Activated naive CD4-positive, alpha-beta T cell treated with anti-CD3 and anti-CD28 coated beads for 36 hours (primary cell): ENCODE measurements around the gene UQCC2. TPM values are rescaled to one million over a fixed set of nuclear protein-coding genes. Genes with fewer than 3 reads are reported as not detected.
A peak's percentile ranks its signal among the peaks of the same experiment; 100 is the strongest.

ENCODE experiments used
- CTCF ChIA-PET: fragments of 350-600 bp; sonication (Branson Sonifier 250); formaldehyde crosslinking; loops from one replicate; lab custom pipeline; 2021; ENCODE audit warnings: antibody characterized with exemption; lab: Charles Lee
- DNase-seq: peaks from one replicate; pipeline ENCODE4 v3.0.0-alpha.2; 2020
- H3K27ac Mint-ChIP-seq: one replicate; pipeline ENCODE4 v1.8.0; 2021; ENCODE audit warnings: mild to moderate bottlenecking, mixed read lengths
- H3K27me3 Mint-ChIP-seq: one replicate; pipeline ENCODE4 v1.8.0; 2021; ENCODE audit warnings: low read depth, mixed read lengths
- H3K36me3 Mint-ChIP-seq: one replicate; pipeline ENCODE4 v1.8.0; 2021; ENCODE audit warnings: low read depth, mixed read lengths
- H3K4me1 Mint-ChIP-seq: one replicate; pipeline ENCODE4 v1.8.0; 2021; ENCODE audit warnings: low read depth, mixed read lengths
- H3K4me3 Mint-ChIP-seq: one replicate; pipeline ENCODE4 v1.8.0; 2021; ENCODE audit warnings: mild to moderate bottlenecking, moderate library complexity, mixed read lengths
- H3K9me3 Mint-ChIP-seq: one replicate; pipeline ENCODE4 v1.8.0; 2021; ENCODE audit warnings: mixed read lengths
- intact Hi-C: fragments of 100-400 bp; cut with micrococcal nuclease; formaldehyde crosslinking; loops from one replicate; pipeline ENCODE4 v1.15.1; 2023
- total RNA-seq, 2 experiments: library from RNA; stranded (reverse); gene quantifications; one replicate each; pipeline ENCODE4 v1.2.3, GENCODE V29; 2021

UQCC2 gene
- total RNA-seq, 2 experiments from 2014 or later, result 199 to 205 TPM

- Mint-ChIP-seq H3K27ac (no peak overlapping the region), H3K9me3 (no peaks in the 10 kb centered on the region), H3K4me1 (peaks cover 31% of the 10 kb centered on the region), H3K4me3 (peak overlapping the region; percentile 95), H3K36me3 (peaks cover 20% of the 10 kb centered on the region), H3K27me3 (no peaks in the 10 kb centered on the region)
- CTCF ChIA-PET, result interaction anchor here (1.5 to 2.2 kb wide), 3 partner anchors 9 to 13 kb away, joined by 5 to 31 read pairs (median 24); no protein-coding TSS in a partner anchor
- intact Hi-C loops, result loop anchor here (2.0 to 10.0 kb wide), 2 partner anchors 79 to 445 kb away; partner anchors contain the start of gene LEMD2
- no peak for DNase-seq
Observed at GRCh38 chr6:33709605-33710295, 1.8 kb downstream of the UQCC2 start.

GRCh38 chr6:33708516-33709204, 2.8 kb downstream of the UQCC2 start:
- Mint-ChIP-seq H3K36me3 (peaks cover 23% of the 10 kb centered on the region), H3K4me3 (peak overlapping the region; percentile 2), H3K27me3 (no peaks in the 10 kb centered on the region), H3K4me1 (peaks cover 31% of the 10 kb centered on the region), H3K9me3 (no peaks in the 10 kb centered on the region), H3K27ac (no peak overlapping the region)
- DNase-seq, result no peak
- intact Hi-C loops, result no loop called here
- CTCF ChIA-PET, result interaction anchor here (1.4 to 1.5 kb wide), 3 partner anchors 8 to 121 kb away, joined by 4 to 5 read pairs (median 4); no protein-coding TSS in a partner anchor

DNA sequence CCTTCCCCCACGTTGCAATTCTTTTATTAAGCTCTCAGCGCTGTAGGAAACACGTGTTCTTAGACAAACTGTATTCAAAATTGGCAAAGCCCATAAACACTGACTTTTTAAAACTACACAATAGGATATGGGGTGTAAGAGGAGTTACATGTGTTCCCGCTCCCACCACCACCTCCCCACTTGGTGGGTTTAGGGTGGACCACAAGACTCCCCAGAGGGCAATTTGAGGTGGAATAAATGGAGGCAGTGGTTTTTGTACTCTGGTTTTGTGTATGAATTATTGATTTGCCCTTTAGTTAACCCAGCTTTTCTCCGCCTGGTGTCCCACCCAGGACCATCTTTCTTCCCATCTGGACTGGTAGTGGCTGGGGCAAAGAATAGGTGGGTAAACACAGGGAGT, 3.7 kb downstream of the UQCC2 start:
- Mint-ChIP-seq H3K36me3 (peaks cover 27% of the 10 kb centered on the region), H3K4me3 (no peak overlapping the region), H3K27me3 (no peaks in the 10 kb centered on the region), H3K9me3 (no peaks in the 10 kb centered on the region), H3K27ac (no peak overlapping the region), H3K4me1 (peaks cover 31% of the 10 kb centered on the region)
- CTCF ChIA-PET, result interaction anchor here (1.4 kb wide), 2 partner anchors 10 to 120 kb away, joined by 4 read pairs; no protein-coding TSS in a partner anchor
- DNase-seq, result no peak
- intact Hi-C loops, result no loop called here

DNA sequence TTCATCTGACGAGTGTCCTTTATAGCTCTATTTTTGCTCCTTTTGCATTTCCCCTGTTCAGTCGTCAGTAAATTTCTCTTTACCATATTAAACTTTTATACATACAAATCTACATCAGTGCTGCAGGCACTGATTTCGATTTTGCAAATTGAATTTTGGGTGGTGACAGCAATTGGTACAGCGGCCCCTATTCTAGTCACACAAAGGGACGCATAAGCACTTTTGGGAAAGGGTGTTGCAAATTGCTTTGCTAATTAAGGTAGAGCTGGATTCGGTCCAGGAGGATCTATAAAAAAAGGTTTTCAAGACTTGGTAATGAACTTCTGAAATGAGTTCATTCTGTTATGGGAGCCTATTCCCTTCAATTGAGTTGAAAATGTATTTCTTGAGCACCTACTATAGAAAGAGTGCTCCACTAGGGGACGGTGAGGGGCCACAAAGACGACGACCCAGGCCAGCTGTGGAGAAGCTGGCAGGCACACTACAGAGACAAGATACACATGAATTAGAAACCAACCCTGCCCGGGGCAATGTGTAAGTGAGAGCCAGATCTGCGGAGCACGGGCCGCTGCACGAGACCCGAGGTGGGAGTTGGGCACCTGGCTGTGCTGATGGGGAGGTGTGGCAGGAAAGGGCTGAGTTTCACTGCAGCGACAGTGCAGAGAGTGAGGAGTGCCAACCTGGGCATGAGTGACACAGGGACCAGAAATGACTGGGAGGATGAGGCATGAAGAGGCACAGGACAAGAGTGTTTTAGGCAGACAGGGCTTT, 5.4 kb downstream of the UQCC2 start:
- no peak for DNase-seq
- CTCF ChIA-PET, result interaction anchor here (0.6 to 1.1 kb wide), 2 partner anchors 65 to 67 kb away, joined by 3 to 4 read pairs; no protein-coding TSS in a partner anchor
- H3K27me3 Mint-ChIP-seq, result no peaks in the 10 kb centered on the region
- H3K4me1 Mint-ChIP-seq, result peaks cover 32% of the 10 kb centered on the region
- H3K36me3 Mint-ChIP-seq, result peaks cover 30% of the 10 kb centered on the region
- intact Hi-C loops, result no loop called here
- H3K27ac Mint-ChIP-seq, result no peak overlapping the region
- H3K9me3 Mint-ChIP-seq, result no peaks in the 10 kb centered on the region
- H3K4me3 Mint-ChIP-seq, result no peak overlapping the region

GRCh38 chr6:33705268-33705885, 6.1 kb downstream of the UQCC2 start:
- CTCF ChIA-PET, result interaction anchor here (1.1 kb wide), 1 partner anchor 66 kb away, joined by 4 read pairs; no protein-coding TSS in a partner anchor
- no peak overlapping the region for H3K27ac Mint-ChIP-seq
- intact Hi-C loops, result no loop called here
- H3K4me3 Mint-ChIP-seq, result no peak overlapping the region
- no peaks in the 10 kb centered on the region for H3K27me3 Mint-ChIP-seq
- no peak for DNase-seq
- peaks cover 29% of the 10 kb centered on the region for H3K36me3 Mint-ChIP-seq
- H3K4me1 Mint-ChIP-seq, result peaks cover 30% of the 10 kb centered on the region
- H3K9me3 Mint-ChIP-seq, result no peaks in the 10 kb centered on the region

- peaks cover 27% of the 10 kb centered on the region for H3K4me1 Mint-ChIP-seq
- intact Hi-C loops, result no loop called here
- CTCF ChIA-PET, result no interaction called here
- H3K4me3 Mint-ChIP-seq, result no peak overlapping the region
- H3K9me3 Mint-ChIP-seq, result no peaks in the 10 kb centered on the region
- H3K36me3 Mint-ChIP-seq, result peaks cover 25% of the 10 kb centered on the region
- H3K27me3 Mint-ChIP-seq, result no peaks in the 10 kb centered on the region
- H3K27ac Mint-ChIP-seq, result peak overlapping the region; percentile 42
- DNase-seq, result no peak
Observed at GRCh38 chr6:33704215-33705066, 7.1 kb downstream of the UQCC2 start.

- intact Hi-C loops, result no loop called here
- no peak overlapping the region for H3K27ac Mint-ChIP-seq
Observed at GRCh38 chr6:33702345-33702977, 9.0 kb downstream of the UQCC2 start.

GRCh38 chr6:33700391-33701050, 11.0 kb downstream of the UQCC2 start:
- CTCF ChIA-PET, result interaction anchor here (0.8 to 2.6 kb wide), 13 partner anchors 9 to 246 kb away, joined by 3 to 31 read pairs (median 4); partner anchors contain the start of genes BAK1, UQCC2 and ZBTB9
- Mint-ChIP-seq H3K27ac (peak overlapping the region; percentile 26), H3K9me3 (no peaks in the 10 kb centered on the region), H3K27me3 (no peaks in the 10 kb centered on the region), H3K36me3 (peaks cover 27% of the 10 kb centered on the region), H3K4me3 (no peak overlapping the region), H3K4me1 (peaks cover 49% of the 10 kb centered on the region)
- peak; percentile 89 for DNase-seq
- intact Hi-C loops, result loop anchor here (1.0 to 2.0 kb wide), 4 partner anchors 68 to 115 kb away; partner anchors contain the start of gene ITPR3

More at GRCh38 chr6:33702345-33702977, 9.0 kb downstream of the UQCC2 start:
- Mint-ChIP-seq H3K36me3 (peaks cover 18% of the 10 kb centered on the region), H3K9me3 (no peaks in the 10 kb centered on the region), H3K4me1 (peaks cover 36% of the 10 kb centered on the region), H3K4me3 (no peak overlapping the region), H3K27me3 (no peaks in the 10 kb centered on the region)
- CTCF ChIA-PET, result interaction anchor here (0.7 to 2.6 kb wide), 3 partner anchors 12 to 118 kb away, joined by 3 to 13 read pairs (median 3); no protein-coding TSS in a partner anchor
- no peak for DNase-seq

DNA sequence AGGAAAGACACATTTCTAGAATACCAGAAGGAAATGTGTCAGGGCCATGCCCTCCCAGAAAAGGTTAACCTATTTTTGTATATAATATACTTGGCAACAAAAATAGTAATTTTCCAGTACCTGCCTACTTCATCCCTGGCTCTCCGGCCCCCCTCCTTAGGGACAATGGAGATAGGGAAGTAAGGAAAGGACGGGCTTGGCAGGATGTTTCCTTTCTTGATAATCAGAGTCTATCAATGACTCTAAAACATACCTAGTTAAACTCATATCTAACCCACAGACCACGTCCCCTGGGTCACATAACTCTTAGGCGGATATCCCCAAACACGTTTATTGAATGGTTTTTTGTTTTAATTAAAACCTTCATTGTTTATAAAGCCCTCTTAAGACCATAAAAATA, 11.8 kb downstream of the UQCC2 start:
- intact Hi-C loops, result loop anchor here (1.0 to 2.0 kb wide), 4 partner anchors 67 to 114 kb away; partner anchors contain the start of gene ITPR3
- CTCF ChIA-PET, result interaction anchor here (1.3 to 2.6 kb wide), 7 partner anchors 9 to 115 kb away, joined by 3 to 31 read pairs (median 5); partner anchors contain the start of gene UQCC2
- Mint-ChIP-seq H3K27ac (peak overlapping the region; percentile 53), H3K27me3 (no peaks in the 10 kb centered on the region), H3K36me3 (peaks cover 31% of the 10 kb centered on the region), H3K9me3 (no peaks in the 10 kb centered on the region), H3K4me1 (peaks cover 57% of the 10 kb centered on the region), H3K4me3 (no peak overlapping the region)
- no peak for DNase-seq

DNA sequence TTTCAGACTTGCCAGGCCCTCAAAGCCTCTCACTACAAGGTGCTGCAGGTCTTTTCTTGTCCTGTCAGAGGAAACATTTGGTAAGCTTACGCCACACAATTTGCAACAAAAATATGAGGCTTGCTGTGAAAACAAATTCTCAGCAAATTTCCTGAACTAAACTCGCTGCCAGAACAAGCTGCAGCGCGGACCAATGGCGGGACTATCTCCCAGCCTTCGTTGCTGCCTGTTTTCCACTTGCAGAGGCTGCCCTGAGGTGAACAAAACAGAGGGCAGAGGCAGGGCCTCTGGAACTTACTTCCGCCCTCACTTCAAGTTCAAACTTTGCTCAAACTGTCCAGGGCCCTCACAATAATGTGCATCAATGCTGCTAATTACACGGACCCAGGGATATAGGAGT, 12.4 kb downstream of the UQCC2 start:
- H3K36me3 Mint-ChIP-seq, result peaks cover 35% of the 10 kb centered on the region
- CTCF ChIA-PET, result interaction anchor here (1.3 kb wide), 1 partner anchor 12 kb away, joined by 3 read pairs; the partner anchor contains the start of gene UQCC2
- intact Hi-C loops, result no loop called here
- H3K9me3 Mint-ChIP-seq, result no peaks in the 10 kb centered on the region
- peak overlapping the region; percentile 53 for H3K27ac Mint-ChIP-seq
- DNase-seq, result no peak
- no peak overlapping the region for H3K4me3 Mint-ChIP-seq
- H3K4me1 Mint-ChIP-seq, result peaks cover 63% of the 10 kb centered on the region
- no peaks in the 10 kb centered on the region for H3K27me3 Mint-ChIP-seq
